Measurements from ENCODE around the gene C1QL1.

DNA sequence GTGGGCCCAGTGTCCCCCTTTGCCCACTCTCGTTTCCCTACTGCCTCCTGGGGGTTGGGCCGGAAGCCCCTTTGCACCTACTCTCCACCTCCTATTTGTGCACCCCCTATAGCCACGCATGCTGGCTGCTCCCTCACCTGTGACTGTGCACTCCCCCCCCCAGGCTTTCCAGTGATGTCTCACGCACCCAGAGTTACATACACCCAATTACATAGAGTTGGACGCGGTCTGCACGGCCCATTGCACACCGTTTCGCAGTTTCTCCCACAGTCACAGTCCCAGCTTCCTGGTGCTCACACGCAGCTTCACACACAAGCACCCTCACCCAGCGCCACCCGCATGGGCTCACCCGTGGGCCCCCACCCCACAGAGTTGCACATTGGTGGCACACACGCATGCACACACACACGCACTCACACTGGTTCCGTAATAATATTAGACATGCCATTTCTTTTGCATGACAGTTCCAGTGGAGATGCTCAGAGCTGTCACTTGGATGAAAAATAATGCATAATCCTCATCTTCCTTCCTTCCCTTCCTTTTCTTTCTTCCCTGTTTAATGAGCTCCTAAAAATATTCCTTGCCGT lies 21.5 kb upstream of the C1QL1 start:
- TF ChIP-seq POLR2A (IDR thresholded peaks at IDR 0.05; ENCODE audit: low read depth) (no peak), EP300 (IDR thresholded peaks at IDR 0.05) (no peak)
- TF ChIP-seq, protein P1, sequence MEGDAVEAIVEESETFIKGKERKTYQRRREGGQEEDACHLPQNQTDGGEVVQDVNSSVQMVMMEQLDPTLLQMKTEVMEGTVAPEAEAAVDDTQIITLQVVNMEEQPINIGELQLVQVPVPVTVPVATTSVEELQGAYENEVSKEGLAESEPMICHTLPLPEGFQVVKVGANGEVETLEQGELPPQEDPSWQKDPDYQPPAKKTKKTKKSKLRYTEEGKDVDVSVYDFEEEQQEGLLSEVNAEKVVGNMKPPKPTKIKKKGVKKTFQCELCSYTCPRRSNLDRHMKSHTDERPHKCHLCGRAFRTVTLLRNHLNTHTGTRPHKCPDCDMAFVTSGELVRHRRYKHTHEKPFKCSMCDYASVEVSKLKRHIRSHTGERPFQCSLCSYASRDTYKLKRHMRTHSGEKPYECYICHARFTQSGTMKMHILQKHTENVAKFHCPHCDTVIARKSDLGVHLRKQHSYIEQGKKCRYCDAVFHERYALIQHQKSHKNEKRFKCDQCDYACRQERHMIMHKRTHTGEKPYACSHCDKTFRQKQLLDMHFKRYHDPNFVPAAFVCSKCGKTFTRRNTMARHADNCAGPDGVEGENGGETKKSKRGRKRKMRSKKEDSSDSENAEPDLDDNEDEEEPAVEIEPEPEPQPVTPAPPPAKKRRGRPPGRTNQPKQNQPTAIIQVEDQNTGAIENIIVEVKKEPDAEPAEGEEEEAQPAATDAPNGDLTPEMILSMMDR (IDR thresholded peaks at IDR 0.05): no peak
